CD4-positive, CD25-positive, alpha-beta regulatory T cell (primary cell): ENCODE measurements around the gene PRMT7. TPM values are rescaled to one million over a fixed set of nuclear protein-coding genes. Genes with fewer than 3 reads are reported as not detected.

ENCODE experiments used
- ATAC-seq, 2 donors: fragments of 150-1000 bp; cut with Tn5 transposase; one replicate each; pipeline ENCODE4 v1.10.0; 2021; ENCODE audit warnings: low read depth in 2 of 2, moderate number of reproducible peaks in 2 of 2, moderate library complexity in 1 of 2
- DNase-seq, 3 donors: peaks; one replicate each; pipeline versions ENCODE4 v3.0.0 to v3.0.0-alpha.2; 2012 to 2022; ENCODE audit warnings: mixed read lengths in 1 of 3
- H3K27ac ChIP-seq: one replicate; pipeline ENCODE4 v1.7.0; 2013; ENCODE audit warnings: mild to moderate bottlenecking, low read length; ENCODE audit not compliant: insufficient read depth, poor library complexity, severe bottlenecking
- H3K27me3 ChIP-seq: one replicate; pipeline ENCODE4 v1.7.0; 2013; ENCODE audit warnings: low read length; ENCODE audit not compliant: control insufficient read depth, insufficient read depth
- H3K36me3 ChIP-seq: one replicate; pipeline ENCODE4 v1.7.0; 2013; ENCODE audit warnings: mild to moderate bottlenecking, low read length, moderate library complexity; ENCODE audit not compliant: control insufficient read depth, insufficient read depth
- H3K4me1 ChIP-seq: 2 replicates; pipeline ENCODE4 v1.7.0; 2013; ENCODE audit warnings: mild to moderate bottlenecking, low read length; ENCODE audit not compliant: insufficient read depth, control insufficient read depth, poor library complexity, severe bottlenecking
- H3K4me3 ChIP-seq: one replicate; pipeline ENCODE4 v1.7.0; 2013; ENCODE audit warnings: low read depth, mild to moderate bottlenecking, low read length, moderate library complexity
- H3K9me3 ChIP-seq, 2 experiments: 1 replicate in 1 of 2; 2 replicates in 1 of 2; pipeline ENCODE4 v1.7.0; 2013; ENCODE audit warnings: low read length in 2 of 2, mild to moderate bottlenecking in 1 of 2, moderate library complexity in 1 of 2; ENCODE audit not compliant: control insufficient read depth in 2 of 2
- H3K27ac Mint-ChIP-seq, 3 donors: one replicate each; pipeline ENCODE4 v1.8.0; 2020 to 2022; ENCODE audit warnings: mild to moderate bottlenecking in 3 of 3, mixed read lengths in 3 of 3, moderate library complexity in 2 of 3
- H3K27me3 Mint-ChIP-seq: one replicate; pipeline ENCODE4 v1.8.0; 2022; ENCODE audit warnings: mild to moderate bottlenecking, mixed read lengths
- H3K36me3 Mint-ChIP-seq: one replicate; pipeline ENCODE4 v1.8.0; 2020; ENCODE audit warnings: mixed read lengths
- H3K4me1 Mint-ChIP-seq, 4 donors: one replicate each; pipeline ENCODE4 v1.8.0; 2020 to 2022; ENCODE audit warnings: mixed read lengths in 4 of 4, mild to moderate bottlenecking in 1 of 4
- H3K4me3 Mint-ChIP-seq, 4 donors: one replicate each; pipeline ENCODE4 v1.8.0; 2020 to 2022; ENCODE audit warnings: mild to moderate bottlenecking in 4 of 4, mixed read lengths in 4 of 4, moderate library complexity in 3 of 4
- H3K9me3 Mint-ChIP-seq, 7 donors: one replicate each; pipeline ENCODE4 v1.8.0; 2020 to 2022; ENCODE audit warnings: mixed read lengths in 7 of 7, mild to moderate bottlenecking in 3 of 7, moderate library complexity in 2 of 7
- polyA plus RNA-seq, 4 donors: library from polyadenylated mRNA; unstranded; fragments of 300-500 nt; fragmentation: Illumina TruSeq; gene quantifications; one replicate each; pipeline ENCODE4 v1.2.3, GENCODE V29; 2021
- total RNA-seq: library from RNA; stranded (reverse); gene quantifications from one replicate; pipeline ENCODE4 v1.2.3, GENCODE V29; 2022

The PRMT7 gene
- total and polyA plus RNA-seq, 5 donors from 2014 or later: 32.4 to 53.8 (median 34.7) TPM

GRCh38 chr16:68389750-68390371, 79.0 kb downstream of the PRMT7 start:
- DNase-seq: no peak
- Histone ChIP-seq H3K4me3 (no peak overlapping the region), H3K27me3 (no peaks in the 10 kb centered on the region), H3K27ac (no peak overlapping the region), H3K4me1 (no peaks in the 10 kb centered on the region), H3K36me3 (no peaks in the 10 kb centered on the region), H3K9me3 (no peaks in the 10 kb centered on the region)
- no peaks in the 10 kb centered on the region for H3K9me3 Mint-ChIP-seq
- no peak for ATAC-seq
- no peak overlapping the region for H3K4me3 Mint-ChIP-seq
- H3K27me3 Mint-ChIP-seq: no peaks in the 10 kb centered on the region
- peak overlapping the region in 2 of 3 donors; percentile 51 to 69 for H3K27ac Mint-ChIP-seq
- H3K4me1 Mint-ChIP-seq: peaks cover 0 to 2% (median 0%) of the 10 kb centered on the region in 4 donors
- H3K36me3 Mint-ChIP-seq: no peaks in the 10 kb centered on the region

- Histone ChIP-seq H3K27ac (no peak overlapping the region), H3K27me3 (no peaks in the 10 kb centered on the region), H3K4me3 (no peak overlapping the region), H3K9me3 (no peaks in the 10 kb centered on the region), H3K36me3 (no peaks in the 10 kb centered on the region), H3K4me1 (no peaks in the 10 kb centered on the region)
- H3K4me1 Mint-ChIP-seq: peaks cover 0 to 14% (median 6%) of the 10 kb centered on the region in 4 donors
- no peak for DNase-seq
- peak overlapping the region in 1 of 3 donors; percentile 34 for H3K27ac Mint-ChIP-seq
- H3K4me3 Mint-ChIP-seq: no peak overlapping the region
- no peaks in the 10 kb centered on the region for H3K9me3 Mint-ChIP-seq
- ATAC-seq: no peak
- no peaks in the 10 kb centered on the region for H3K36me3 Mint-ChIP-seq
- H3K27me3 Mint-ChIP-seq: peaks cover 4% of the 10 kb centered on the region
These were observed 82.5 kb downstream of the PRMT7 start for GRCh38 chr16:68393333-68393732.

- Histone ChIP-seq H3K27ac (no peak overlapping the region), H3K36me3 (no peaks in the 10 kb centered on the region), H3K9me3 (no peaks in the 10 kb centered on the region), H3K4me3 (no peak overlapping the region), H3K4me1 (peaks cover 4% of the 10 kb centered on the region), H3K27me3 (no peaks in the 10 kb centered on the region)
- peaks cover 4% of the 10 kb centered on the region for H3K27me3 Mint-ChIP-seq
- H3K27ac Mint-ChIP-seq: no peak overlapping the region
- H3K9me3 Mint-ChIP-seq: no peaks in the 10 kb centered on the region
- no peak overlapping the region for H3K4me3 Mint-ChIP-seq
- no peaks in the 10 kb centered on the region for H3K36me3 Mint-ChIP-seq
- no peak for ATAC-seq
- peaks cover 0 to 19% (median 9%) of the 10 kb centered on the region in 4 donors for H3K4me1 Mint-ChIP-seq
- no peak for DNase-seq
These were observed 84.5 kb downstream of the PRMT7 start for GRCh38 chr16:68395167-68395786.

GRCh38 chr16:68395815-68396214, 85.0 kb downstream of the PRMT7 start:
- Mint-ChIP-seq H3K27ac (no peak overlapping the region), H3K4me1 (peaks cover 0 to 24% (median 11%) of the 10 kb centered on the region in 4 donors), H3K9me3 (no peaks in the 10 kb centered on the region), H3K36me3 (no peaks in the 10 kb centered on the region), H3K27me3 (peaks cover 4% of the 10 kb centered on the region), H3K4me3 (no peak overlapping the region)
- Histone ChIP-seq H3K36me3 (no peaks in the 10 kb centered on the region), H3K27ac (no peak overlapping the region), H3K9me3 (no peaks in the 10 kb centered on the region), H3K4me1 (peaks cover 8% of the 10 kb centered on the region), H3K27me3 (no peaks in the 10 kb centered on the region), H3K4me3 (no peak overlapping the region)
- no peak for DNase-seq
- no peak for ATAC-seq

GRCh38 chr16:68396481-68396880, 85.7 kb downstream of the PRMT7 start:
- Mint-ChIP-seq H3K4me1 (peaks cover 0 to 31% (median 18%) of the 10 kb centered on the region in 4 donors), H3K4me3 (no peak overlapping the region), H3K27me3 (peaks cover 4% of the 10 kb centered on the region), H3K27ac (no peak overlapping the region), H3K36me3 (no peaks in the 10 kb centered on the region), H3K9me3 (no peaks in the 10 kb centered on the region)
- Histone ChIP-seq H3K9me3 (no peaks in the 10 kb centered on the region), H3K4me1 (peaks cover 15% of the 10 kb centered on the region), H3K36me3 (no peaks in the 10 kb centered on the region), H3K4me3 (no peak overlapping the region), H3K27me3 (no peaks in the 10 kb centered on the region), H3K27ac (no peak overlapping the region)
- DNase-seq: peak; percentile 23 to 75 (median 70)
- ATAC-seq: peak; percentile 45 to 50

GRCh38 chr16:68397710-68398201, 86.9 kb downstream of the PRMT7 start:
- H3K27me3 ChIP-seq: no peaks in the 10 kb centered on the region
- no peak overlapping the region for H3K27ac ChIP-seq
- DNase-seq (no peak), ATAC-seq (no peak)
- no peaks in the 10 kb centered on the region for H3K36me3 ChIP-seq
- no peaks in the 10 kb centered on the region for H3K36me3 Mint-ChIP-seq
- H3K27ac Mint-ChIP-seq: peak overlapping the region in 1 of 3 donors; percentile 54
- H3K9me3 ChIP-seq: no peaks in the 10 kb centered on the region
- no peaks in the 10 kb centered on the region for H3K9me3 Mint-ChIP-seq
- peaks cover 17% of the 10 kb centered on the region for H3K4me1 ChIP-seq
- peaks cover 4% of the 10 kb centered on the region for H3K27me3 Mint-ChIP-seq
- H3K4me3 ChIP-seq: no peak overlapping the region
- no peak overlapping the region for H3K4me3 Mint-ChIP-seq
- H3K4me1 Mint-ChIP-seq: peaks cover 0 to 42% (median 21%) of the 10 kb centered on the region in 4 donors

GRCh38 chr16:68399456-68399855, 88.6 kb downstream of the PRMT7 start:
- Mint-ChIP-seq H3K36me3 (no peaks in the 10 kb centered on the region), H3K4me3 (no peak overlapping the region), H3K4me1 (peaks cover 0 to 44% (median 21%) of the 10 kb centered on the region in 4 donors), H3K27me3 (peaks cover 4% of the 10 kb centered on the region), H3K9me3 (no peaks in the 10 kb centered on the region), H3K27ac (peak overlapping the region; percentile 46 to 64 (median 48))
- no peak for ATAC-seq
- no peak for DNase-seq
- H3K4me1 ChIP-seq: peaks cover 17% of the 10 kb centered on the region
- H3K36me3 ChIP-seq: no peaks in the 10 kb centered on the region
- H3K27me3 ChIP-seq: no peaks in the 10 kb centered on the region
- H3K4me3 ChIP-seq: no peak overlapping the region
- H3K9me3 ChIP-seq: no peaks in the 10 kb centered on the region
- H3K27ac ChIP-seq: no peak overlapping the region
